ENCODE measurements around the gene TBX1. TPM values are rescaled to one million over a fixed set of nuclear protein-coding genes. Genes with fewer than 3 reads are reported as not detected.

Gene TBX1
- total RNA-seq, 1 experiment from 2014 or later = 12.8 TPM

- DNase-seq (ENCODE audit: low spot score) = no peak
- Mint-ChIP-seq H3K4me1 (peaks cover 22% of the 10 kb centered on the region), H3K4me3 (peak overlapping the region; percentile 60), H3K36me3 (peaks cover 10% of the 10 kb centered on the region), H3K9me3 (no peaks in the 10 kb centered on the region), H3K27me3 (ENCODE audit: low read depth) (peaks cover 80% of the 10 kb centered on the region), H3K27ac (no peak overlapping the region)
- ChIA-PET CTCF (interaction anchor here (0.7 to 5.5 kb wide), 6 partner anchors 11 to 87 kb away, joined by 3 to 57 read pairs (median 6); no protein-coding TSS in a partner anchor), POLR2A (no interaction called here)
- ATAC-seq = no peak
- TF ChIP-seq ETV6 (CRISPR knock-in tag; IDR thresholded peaks at IDR 0.05) (no peak), ZNF423 (CRISPR knock-in tag; IDR thresholded peaks at IDR 0.05) (no peak), JAZF1 (CRISPR knock-in tag; IDR thresholded peaks at IDR 0.05) (no peak), ZNF219 (CRISPR knock-in tag; IDR thresholded peaks at IDR 0.05; ENCODE audit: borderline replicate concordance) (no peak), HMGXB4 (CRISPR knock-in tag; IDR thresholded peaks at IDR 0.05) (no peak), ZNF121 (CRISPR knock-in tag; IDR thresholded peaks at IDR 0.05) (no peak), NR2C2 (CRISPR knock-in tag; IDR thresholded peaks at IDR 0.05) (no peak), E2F4 (CRISPR knock-in tag; IDR thresholded peaks at IDR 0.05; ENCODE audit: borderline replicate concordance, low read depth) (no peak), ZNF671 (CRISPR knock-in tag; IDR thresholded peaks at IDR 0.05) (no peak), GRHL2 (CRISPR knock-in tag; IDR thresholded peaks at IDR 0.05; ENCODE audit: insufficient replicate concordance, severe bottlenecking) (no peak), USF1 (CRISPR knock-in tag; IDR thresholded peaks at IDR 0.05) (no peak), CBFB (CRISPR knock-in tag; IDR thresholded peaks at IDR 0.05; ENCODE audit: low read depth) (no peak), FOXP1 (CRISPR knock-in tag; IDR thresholded peaks at IDR 0.05; ENCODE audit: borderline replicate concordance) (no peak)
These were observed 41.0 kb upstream of the TBX1 start for GRCh38 chr22:19719488-19720021.

- no peaks in the 10 kb centered on the region for H3K9me3 Mint-ChIP-seq
- POLR2A ChIA-PET = no interaction called here
- no peak overlapping the region for H3K4me3 Mint-ChIP-seq
- H3K4me1 Mint-ChIP-seq = peaks cover 24% of the 10 kb centered on the region
- ATAC-seq = no peak
- TF ChIP-seq ZBTB21 (CRISPR knock-in tag; IDR thresholded peaks at IDR 0.05; ENCODE audit: borderline replicate concordance) (no peak), FOXP4 (CRISPR knock-in tag; IDR thresholded peaks at IDR 0.05) (0 out of 2 replicates have a peak, but pooled peaks have one; percentile 29), JAZF1 (CRISPR knock-in tag; IDR thresholded peaks at IDR 0.05) (no peak), ZSCAN18 (CRISPR knock-in tag; IDR thresholded peaks at IDR 0.05) (no peak), ZNF671 (CRISPR knock-in tag; IDR thresholded peaks at IDR 0.05) (no peak), PRRX2 (CRISPR knock-in tag; IDR thresholded peaks at IDR 0.05) (no peak), JUN (CRISPR knock-in tag; IDR thresholded peaks at IDR 0.05) (no peak), ELF4 (CRISPR knock-in tag; IDR thresholded peaks at IDR 0.05; ENCODE audit: low read depth) (no peak)
- H3K27ac Mint-ChIP-seq = no peak overlapping the region
- CTCF ChIA-PET = interaction anchor here (0.7 to 5.5 kb wide), 7 partner anchors 10 to 190 kb away, joined by 3 to 57 read pairs (median 8); no protein-coding TSS in a partner anchor
- H3K36me3 Mint-ChIP-seq = peaks cover 10% of the 10 kb centered on the region
- no peak for DNase-seq (ENCODE audit: low spot score)
- peaks cover 80% of the 10 kb centered on the region for H3K27me3 Mint-ChIP-seq (ENCODE audit: low read depth)
These were observed 40.3 kb upstream of the TBX1 start for GRCh38 chr22:19720150-19720827.

Measured in WTC11 (cell line).